Heart left ventricle (tissue), 16 donors: Measurements from ENCODE around the gene CDHR5. TPM values are rescaled to one million over a fixed set of nuclear protein-coding genes. Genes with fewer than 3 reads are reported as not detected.

Source experiments
- ATAC-seq, 4 donors: fragments of 200-7000 bp; cut with Tn5 transposase; one replicate each; pipeline ENCODE4 v1.9.1; 2020 to 2022; ENCODE audit warnings: moderate library complexity in 4 of 4, mild to moderate bottlenecking in 3 of 4, moderate number of reproducible peaks in 1 of 4
- DNase-seq, 5 donors: peaks; one replicate each; pipeline ENCODE4 v3.0.0-alpha.2; 2020
- H3K27ac ChIP-seq, 12 donors: fragments of 200-600 bp; sonication (generic) in 4 of 12; one replicate each; pipeline versions ENCODE4 v1.5.0 to v1.8.0; 2016 to 2022; ENCODE audit warnings: mild to moderate bottlenecking in 2 of 12
- H3K27me3 ChIP-seq, 9 donors: fragments of 200-600 bp; sonication (generic) in 2 of 9; one replicate each; pipeline versions ENCODE4 v1.5.1 to v1.8.0; 2016 to 2022; ENCODE audit warnings: mild to moderate bottlenecking in 3 of 9
- H3K36me3 ChIP-seq, 9 donors: fragments of 200-600 bp; sonication (generic) in 2 of 9; one replicate each; pipeline versions ENCODE4 v1.5.0 to v1.8.0; 2018 to 2022; ENCODE audit warnings: mild to moderate bottlenecking in 2 of 9
- H3K4me1 ChIP-seq, 12 donors: fragments of 200-600 bp; sonication (generic) in 4 of 12; one replicate each; pipeline versions ENCODE4 v1.5.0 to v1.8.0; 2016 to 2022; ENCODE audit warnings: mild to moderate bottlenecking in 3 of 12
- H3K4me3 ChIP-seq, 12 donors: fragments of 200-600 bp; sonication (generic) in 4 of 12; one replicate each; pipeline versions ENCODE4 v1.5.0 to v1.8.0; 2017 to 2022; ENCODE audit warnings: mild to moderate bottlenecking in 9 of 12, moderate library complexity in 4 of 12
- H3K9me3 ChIP-seq, 12 donors: fragments of 200-600 bp; sonication (generic) in 4 of 12; one replicate each; pipeline versions ENCODE4 v1.5.0 to v1.8.0; 2016 to 2022; ENCODE audit warnings: mild to moderate bottlenecking in 1 of 12
- CTCF ChIP-seq, 12 donors: fragments of 200-600 bp; sonication (generic) in 4 of 12; IDR thresholded peaks; one replicate each; pipeline versions ENCODE4 v1.5.0 to v1.8.0; 2018 to 2022; ENCODE audit warnings: antibody characterized with exemption in 12 of 12, mild to moderate bottlenecking in 5 of 12
- POLR2A ChIP-seq, 2 donors: fragments of 450-650 bp; IDR thresholded peaks; one replicate each; pipeline ENCODE4 v1.6.1; 2017; ENCODE audit warnings: antibody characterized with exemption in 2 of 2, mild to moderate bottlenecking in 2 of 2, moderate library complexity in 2 of 2
- WGBS, 4 donors: extraction: QIAGEN DNeasy Blood & Tissue Kit in 2 of 4; methylation state at CpG; one replicate each; pipeline versions ENCODE4 v1.1.5 to v1.1.7; 2013 to 2018; 5-methylcytosine and 5-hydroxymethylcytosine counted together
- intact Hi-C, 10 donors: fragments of 100-400 bp; cut with DNase I; formaldehyde crosslinking; loops; one replicate each; pipeline versions ENCODE4 v1.11.1 to v1.14.2; 2022
- polyA plus RNA-seq, 2 donors: library from polyadenylated mRNA; stranded (reverse); fragments of 200-250 nt; gene quantifications; one replicate each; pipeline ENCODE4 v1.2.3, GENCODE V29; 2013
- total RNA-seq, 9 donors: library from RNA; depleted of rRNA in 2 of 9; stranded (reverse); fragments of >200 nt in 2 of 9; fragmentation: NEBNext Ultra II Directional in 3 of 9; extraction: Animal tissue kit (Norgen Biotek cat#: 25700) in 3 of 9; gene quantifications; one replicate each; pipeline versions ENCODE4 v1.1.0 to v1.2.4, GENCODE V29; 2016 to 2023
- donor health status: ischemic (EF 13 %, LVEDD 7.1; RV severe dilation, severe dysfunction).
- donor health status: healthy with polysubstance abuse.
- donor health status: DM: no; HTN: yes; CAD: no.
- donor health status: DM: no; HTN: no; CAD: no.
- donor health status: ischemic (EF 25% LVEDD 6.9; RV normal size, moderate dysfunction).
- donor health status: ischemic (EF 25% LVEDD 5.7; RV mildly dilated, moderate dysfunction).
- donor health status: healthy.
- donor health status: DM: yes; HTN: yes; CAD: no.
- donor health status: ischemic (EF 35%, LVEDD 5.7; RV mildly dilated, moderate dysfunction).
- donor health status: nonischemic (EF 11% LVEDD 7.7; RV severe dilation, severe dysfunction).
- donor health status: DM: yes; HTN: yes; CAD: no.
- donor health status: PGD.
- donor health status: ischemic (EF 29% LVEDD 5.4; RV normal size, mild dysfunction).
- donor health status: nonischemic (EF 23%, LVEDD 6.1; RV moderate dilation, normal function).

CDHR5 gene
- total and polyA plus RNA-seq, 11 donors: 0.07 TPM; not detected in 10

DNA sequence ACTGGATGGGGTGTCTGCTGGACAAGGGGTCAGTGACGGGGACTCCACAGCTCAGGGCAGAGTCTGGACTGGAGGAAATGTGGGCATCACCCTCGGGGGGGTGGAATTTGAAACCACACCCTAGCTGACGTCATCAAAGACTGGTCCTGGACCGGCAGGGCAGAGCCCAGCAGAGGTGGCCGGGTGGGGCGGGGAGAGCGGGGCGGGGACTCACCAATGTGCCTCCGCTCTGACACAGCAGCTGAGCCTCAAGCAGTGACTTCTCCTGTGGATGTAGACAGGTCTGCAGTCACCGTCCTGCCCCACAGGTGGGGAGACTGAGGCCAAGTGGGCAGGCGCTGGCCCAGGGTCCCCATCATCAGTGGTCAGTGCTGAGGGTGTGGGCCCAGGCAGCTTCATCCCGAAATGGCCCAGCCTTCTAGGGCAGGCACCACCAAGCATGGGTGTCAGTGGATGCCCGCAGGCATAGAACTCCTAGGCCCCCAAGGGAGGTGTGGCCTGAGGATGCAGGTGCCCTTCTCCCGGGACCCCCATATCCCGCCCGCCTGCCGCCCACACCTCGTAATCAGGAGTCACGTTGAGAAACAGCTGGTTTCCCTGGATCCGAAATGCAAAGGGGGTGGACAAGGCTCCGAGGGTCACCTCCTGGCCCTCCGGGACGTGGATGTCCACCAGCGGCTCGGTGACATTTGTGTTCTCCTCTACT lies 603 bp downstream of the CDHR5 start:
- Histone ChIP-seq H3K4me3 (no peak overlapping the region), H3K36me3 (peaks cover 0 to 3% (median 0%) of the 10 kb centered on the region in 9 donors), H3K9me3 (no peaks in the 10 kb centered on the region), H3K27ac (no peak overlapping the region), H3K27me3 (peaks cover 6 to 28% (median 15%) of the 10 kb centered on the region in 9 donors), H3K4me1 (peaks cover 0 to 12% (median 0%) of the 10 kb centered on the region in 12 donors)
- intact Hi-C loops: no loop called here
- DNase-seq: no peak
- no peak for ATAC-seq
- 86 to 90% (median 87%) methylated on average over 22 to 25 of the region's 25 CpGs for WGBS, 4 donors
- TF ChIP-seq CTCF (IDR thresholded peaks at IDR 0.05) (no peak), POLR2A (IDR thresholded peaks at IDR 0.05) (no peak)

- Histone ChIP-seq H3K27ac (no peak overlapping the region), H3K4me3 (no peak overlapping the region), H3K9me3 (no peaks in the 10 kb centered on the region), H3K36me3 (peaks cover 0 to 3% (median 0%) of the 10 kb centered on the region in 9 donors), H3K4me1 (peaks cover 0 to 10% (median 0%) of the 10 kb centered on the region in 12 donors), H3K27me3 (peaks cover 6 to 28% (median 15%) of the 10 kb centered on the region in 9 donors)
- ATAC-seq (no peak), DNase-seq (no peak)
- TF ChIP-seq CTCF (IDR thresholded peaks at IDR 0.05) (no peak), POLR2A (IDR thresholded peaks at IDR 0.05) (no peak)
- intact Hi-C loops: no loop called here
- 83 to 85% (median 84%) methylated on average over 15 of the region's 15 CpGs for WGBS, 4 donors
Observed at GRCh38 chr11:623349-623869, 1.3 kb downstream of the CDHR5 start.

GRCh38 chr11:621838-622237 lies 2.9 kb downstream of the CDHR5 start:
- no peak for ATAC-seq
- no peak for DNase-seq
- Histone ChIP-seq H3K27ac (no peak overlapping the region), H3K4me3 (no peak overlapping the region), H3K4me1 (peaks cover 0 to 9% (median 0%) of the 10 kb centered on the region in 12 donors), H3K27me3 (peaks cover 6 to 28% (median 15%) of the 10 kb centered on the region in 9 donors), H3K9me3 (no peaks in the 10 kb centered on the region), H3K36me3 (peaks cover 0 to 3% (median 0%) of the 10 kb centered on the region in 9 donors)
- WGBS, 4 donors: 85 to 91% (median 88%) methylated on average over 27 of the region's 27 CpGs
- intact Hi-C loops: no loop called here
- no peak for TF ChIP-seq CTCF (IDR thresholded peaks at IDR 0.05)
- no peak for TF ChIP-seq POLR2A (IDR thresholded peaks at IDR 0.05)

DNA sequence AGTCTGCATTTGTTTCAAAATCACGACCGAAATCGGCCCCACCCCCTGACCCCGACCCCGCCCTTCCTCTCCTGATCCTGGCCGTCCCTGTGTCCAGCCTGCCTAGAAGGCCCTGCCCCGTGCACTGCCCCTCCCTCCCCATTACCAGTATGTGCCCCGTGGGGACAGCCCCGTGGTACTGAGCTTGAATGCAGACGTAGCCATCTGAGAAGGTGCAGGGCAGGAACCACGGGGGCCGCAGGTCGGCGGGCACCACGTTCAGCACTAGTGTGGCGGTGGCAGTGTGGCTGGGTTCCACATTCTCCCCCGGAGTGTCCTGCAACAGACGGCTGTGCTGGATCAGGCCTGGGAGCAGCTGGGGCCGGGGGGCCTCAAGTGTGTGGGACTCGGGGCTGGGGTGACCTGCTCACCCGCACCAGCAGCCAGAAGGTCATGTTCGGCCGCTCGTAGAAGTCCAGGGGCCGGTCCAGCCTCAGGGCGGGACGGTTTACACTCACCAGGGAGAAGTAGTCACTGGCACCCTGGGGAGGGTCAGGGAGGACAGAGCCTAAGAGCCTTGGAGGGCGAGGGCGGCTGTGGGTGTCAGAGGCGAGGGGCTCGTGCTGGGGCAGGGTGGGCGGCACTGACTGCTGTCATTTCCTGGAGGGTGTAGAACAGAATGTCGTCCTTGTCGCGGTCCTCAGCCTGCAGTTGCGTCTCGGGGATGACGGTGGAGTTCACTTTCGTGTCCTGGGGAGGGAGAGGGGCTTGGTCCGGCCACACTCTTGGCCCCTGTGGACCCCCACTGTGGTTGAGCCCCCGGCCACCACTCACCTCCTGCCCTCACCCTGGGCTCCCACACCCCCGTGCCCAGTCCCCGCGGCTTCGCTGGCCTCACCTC lies 3.6 kb downstream of the CDHR5 start:
- no peak for ATAC-seq
- TF ChIP-seq CTCF (IDR thresholded peaks at IDR 0.05): no peak
- TF ChIP-seq POLR2A (IDR thresholded peaks at IDR 0.05): no peak
- H3K27me3 ChIP-seq: peaks cover 0 to 22% (median 11%) of the 10 kb centered on the region in 9 donors
- H3K4me3 ChIP-seq: no peak overlapping the region
- no peak for DNase-seq
- WGBS, 4 donors: 69 to 78% (median 71%) methylated on average over 34 to 45 of the region's 45 CpGs
- H3K4me1 ChIP-seq: peaks cover 0 to 11% (median 2%) of the 10 kb centered on the region in 12 donors
- no peak overlapping the region for H3K27ac ChIP-seq
- intact Hi-C loops: no loop called here
- H3K9me3 ChIP-seq: no peaks in the 10 kb centered on the region
- H3K36me3 ChIP-seq: peaks cover 0 to 3% (median 0%) of the 10 kb centered on the region in 9 donors
